Endothelial cell of umbilical vein (primary cell): ENCODE results near the gene RNF213. TPM values are rescaled to one million over a fixed set of nuclear protein-coding genes. Genes with fewer than 3 reads are reported as not detected.

ENCODE experiments used
- BruUV-seq: library from RNA; stranded (reverse); fragments of 400-500 nt; replicated peaks from 2 replicates; lab custom pipeline; 2021; lab: Mats Ljungman, UMichigan
- CTCF ChIA-PET: fragments of 300-600, 350-600 bp; sonication (Branson Sonifier 250); formaldehyde crosslinking; loops from one replicate; lab custom pipeline; 2021; ENCODE audit warnings: antibody characterized with exemption, inconsistent platforms; lab: Charles Lee
- POLR2A ChIA-PET: fragments of 300-600, 350-600 bp; sonication (Branson Sonifier 250); formaldehyde crosslinking; loops from one replicate; lab custom pipeline; 2021; ENCODE audit warnings: antibody characterized with exemption, inconsistent platforms; lab: Charles Lee
- DNase-seq: peaks from one replicate; pipeline ENCODE4 v3.0.0-alpha.2; 2011; ENCODE audit warnings: low read depth, low spot score
- FAIRE-seq: peaks from 2 replicates; lab custom pipeline; 2011; peaks lifted over from hg19 to GRCh38; lab: Jason Lieb, UNC
- H2AFZ ChIP-seq: 2 replicates; pipeline ENCODE4 v1.6.0; 2012; ENCODE audit warnings: low read depth, low read length, control low read depth, inconsistent platforms
- H3K27ac ChIP-seq: 2 replicates; pipeline ENCODE4 v1.5.1; 2011; ENCODE audit warnings: low read depth, mild to moderate bottlenecking, control low read depth, low read length, moderate library complexity; ENCODE audit not compliant: insufficient read depth
- H3K27me3 ChIP-seq, 2 experiments: 2 replicates each; pipeline versions ENCODE4 v1.6.0 to v1.6.1; 2011; ENCODE audit warnings: low read length in 2 of 2, mixed read lengths in 1 of 2; ENCODE audit not compliant: control insufficient read depth in 2 of 2, insufficient read depth in 2 of 2
- H3K36me3 ChIP-seq, 2 experiments: 2 replicates in 1 of 2; 3 replicates in 1 of 2; pipeline ENCODE4 v1.5.1; 2011; ENCODE audit warnings: low read length in 2 of 2, mild to moderate bottlenecking in 1 of 2, moderate library complexity in 1 of 2; ENCODE audit not compliant: control insufficient read depth in 2 of 2, insufficient read depth in 2 of 2; ENCODE audit errors: extremely low read depth in 1 of 2
- H3K4me1 ChIP-seq: 3 replicates; pipeline ENCODE4 v1.5.1; 2011; ENCODE audit warnings: mild to moderate bottlenecking, low read length; ENCODE audit not compliant: control insufficient read depth, insufficient read depth; ENCODE audit errors: extremely low read depth
- H3K4me2 ChIP-seq: 2 replicates; pipeline ENCODE4 v1.6.1; 2011; ENCODE audit warnings: low read length, control low read depth, mixed read lengths; ENCODE audit not compliant: insufficient read depth
- H3K4me3 ChIP-seq, 3 experiments: fragments of 200-600 bp in 1 of 3; sonication (generic), shearing (Covaris generic) in 1 of 3; replicated peaks in 1 of 3; 2 replicates each; pipeline ENCODE4 v1.5.1; 2011 to 2016; ENCODE audit warnings: control low read depth in 3 of 3, low read length in 3 of 3, mild to moderate bottlenecking in 2 of 3, inconsistent platforms in 1 of 3, low read depth in 1 of 3, moderate library complexity in 1 of 3; ENCODE audit not compliant: insufficient read depth in 1 of 3
- H3K79me2 ChIP-seq: 2 replicates; pipeline ENCODE4 v1.6.0; 2012; ENCODE audit warnings: low read length, inconsistent platforms; ENCODE audit not compliant: control insufficient read depth, insufficient read depth
- H3K9ac ChIP-seq: replicated peaks from 2 replicates; pipeline ENCODE3; 2011; ENCODE audit warnings: low read length, control low read depth; ENCODE audit not compliant: insufficient read depth; ENCODE audit errors: extremely low read depth
- H3K9me1 ChIP-seq: replicated peaks from 3 replicates; pipeline ENCODE4 v1.6.0; 2011; ENCODE audit warnings: mild to moderate bottlenecking, low read length; ENCODE audit not compliant: control insufficient read depth, insufficient read depth; ENCODE audit errors: extremely low read depth
- H3K9me3 ChIP-seq: replicated peaks from 2 replicates; pipeline ENCODE4 v1.5.1; 2012; ENCODE audit warnings: low read length, inconsistent platforms; ENCODE audit not compliant: control insufficient read depth, insufficient read depth
- H4K20me1 ChIP-seq: replicated peaks from 2 replicates; pipeline ENCODE3; 2011; ENCODE audit warnings: mild to moderate bottlenecking, low read length; ENCODE audit not compliant: control insufficient read depth, insufficient read depth; ENCODE audit errors: extremely low read depth
- CTCF ChIP-seq, 2 donors: IDR thresholded peaks; 1 replicate in 1 of 2; 2 replicates in 1 of 2; pipeline ENCODE4 v1.5.1; 2011; ENCODE audit warnings: low read length in 2 of 2, mild to moderate bottlenecking in 2 of 2, moderate library complexity in 2 of 2, control low read depth in 1 of 2, inconsistent platforms in 1 of 2, low read depth in 1 of 2; ENCODE audit not compliant: insufficient read depth in 1 of 2; ENCODE audit errors: extremely low read depth in 1 of 2
- EZH2 ChIP-seq: IDR thresholded peaks from 2 replicates; pipeline ENCODE4 v1.6.1; 2012; ENCODE audit warnings: borderline replicate concordance, low read depth, mild to moderate bottlenecking, moderate library complexity, low read length, inconsistent platforms; ENCODE audit not compliant: severe bottlenecking
- FOS ChIP-seq: IDR thresholded peaks from 2 replicates; pipeline ENCODE4 v1.6.1; 2011; ENCODE audit warnings: mild to moderate bottlenecking, low read length, moderate library complexity, borderline replicate concordance; ENCODE audit not compliant: insufficient read depth
- GATA2 ChIP-seq: IDR thresholded peaks from 2 replicates; pipeline ENCODE4 v1.7.0; 2011; ENCODE audit warnings: low read depth, mild to moderate bottlenecking, moderate library complexity, mixed read lengths, low read length; ENCODE audit not compliant: insufficient read length, insufficient read depth
- MAX ChIP-seq: IDR thresholded peaks from 2 replicates; pipeline ENCODE4 v1.6.1; 2011; ENCODE audit not compliant: insufficient read depth, insufficient read length
- MYC ChIP-seq: IDR thresholded peaks from one replicate; pipeline ENCODE4 v1.6.1; 2011; ENCODE audit warnings: mild to moderate bottlenecking, low read depth, low read length
- POLR2A ChIP-seq: IDR thresholded peaks from 2 replicates; pipeline ENCODE4 v1.6.1; 2012; ENCODE audit warnings: low read depth, mild to moderate bottlenecking, control low read depth, low read length
- POLR2AphosphoS5 ChIP-seq: IDR thresholded peaks from 2 replicates; pipeline ENCODE4 v1.6.1; 2012; ENCODE audit warnings: low read depth, mild to moderate bottlenecking, control low read depth, low read length, moderate library complexity; ENCODE audit not compliant: insufficient read depth
- dilution Hi-C: fragments of 300-500 bp; cut with MboI; formaldehyde crosslinking; loops from one replicate; pipeline ENCODE4 v1.15.0; 2019; ENCODE audit warnings: low sequenced_read_pairs; ENCODE audit not compliant: extremely low pct_ligation_motif_present
- intact Hi-C: fragments of 100-400 bp; cut with micrococcal nuclease; formaldehyde crosslinking; loops from one replicate; pipeline ENCODE4 v1.10.0; 2022
- polyA plus RNA-seq, 4 experiments: library from polyadenylated mRNA; depleted of rRNA in 3 of 4; stranded (reverse) in 3 of 4; unstranded in 1 of 4; fragments of >200 nt; gene quantifications; 2 replicates each; pipeline versions ENCODE4 v1.2.1 to v1.2.3, GENCODE V29; 2011 to 2012; ENCODE audit warnings: missing spikeins in 1 of 4
- total RNA-seq: library from RNA; stranded (reverse); gene quantifications from 2 replicates; pipeline ENCODE4 v1.2.3, GENCODE V29; 2021

The RNF213 gene
- total and polyA plus RNA-seq, 2 donors (not counting 3 experiments of a cell fraction or from before 2014, with no cell fraction given) = 36.5 to 116 TPM

- intact Hi-C loops = no loop called here
- Histone ChIP-seq H3K79me2 (no peaks in the 10 kb centered on the region), H4K20me1 (no peaks in the 10 kb centered on the region), H3K27ac (no peak overlapping the region), H3K27me3 (no peaks in the 10 kb centered on the region), H3K9ac (no peak overlapping the region), H3K36me3 (no peaks in the 10 kb centered on the region), H3K9me1 (no peaks in the 10 kb centered on the region), H3K9me3 (no peaks in the 10 kb centered on the region), H3K4me1 (no peaks in the 10 kb centered on the region), H2AFZ (no peak overlapping the region), H3K4me2 (no peak overlapping the region), H3K4me3 (no peak overlapping the region)
- BruUV-seq = no TSS peak
- POLR2A ChIA-PET = no interaction called here
- CTCF ChIA-PET = no interaction called here
- DNase-seq = no peak
- FAIRE-seq = no peak
- dilution Hi-C loops = no loop called here
- TF ChIP-seq POLR2AphosphoS5 = no peak
- TF ChIP-seq POLR2A = no peak
- no peak for TF ChIP-seq FOS
- no peak for TF ChIP-seq MYC
- TF ChIP-seq GATA2 = no peak
- no peak for TF ChIP-seq EZH2
- TF ChIP-seq MAX = no peak
- no peak for TF ChIP-seq CTCF (IDR thresholded peaks at IDR 0.05; ENCODE audit: extremely low read depth in 1 of 2, insufficient read depth in 1 of 2, low read depth in 1 of 2, low read length in 2 of 2)
Observed at GRCh38 chr17:80430446-80431245, 170.0 kb downstream of the RNF213 start.
